Left lung (tissue), 10 donors: Measurements from ENCODE around the gene EHD4. TPM values are rescaled to one million over a fixed set of nuclear protein-coding genes. Genes with fewer than 3 reads are reported as not detected.
A peak's percentile ranks its signal among the peaks of the same experiment; 100 is the strongest.

Source experiments
- ATAC-seq: fragments of 200-7000 bp; cut with Tn5 transposase; one replicate; pipeline ENCODE4 v1.9.1; 2020; ENCODE audit warnings: moderate library complexity
- DNase-seq, 4 donors: peaks; one replicate each; pipeline ENCODE4 v3.0.0-alpha.2; 2013 to 2020
- H3K27ac ChIP-seq, 2 donors: fragments of 200-600 bp; sonication (generic) in 1 of 2; one replicate each; pipeline versions ENCODE4 v1.5.0 to v1.8.0; 2020 to 2021
- H3K27me3 ChIP-seq, 2 donors: fragments of 200-600 bp; sonication (generic) in 1 of 2; one replicate each; pipeline versions ENCODE4 v1.5.0 to v1.8.0; 2020 to 2021
- H3K36me3 ChIP-seq, 2 donors: fragments of 200-600 bp; sonication (generic) in 1 of 2; one replicate each; pipeline versions ENCODE4 v1.5.0 to v1.8.0; 2020 to 2021
- H3K4me1 ChIP-seq, 2 donors: fragments of 200-600 bp; one replicate each; pipeline ENCODE4 v1.8.0; 2021
- H3K4me3 ChIP-seq, 2 donors: fragments of 200-600 bp; sonication (generic) in 1 of 2; one replicate each; pipeline versions ENCODE4 v1.5.0 to v1.8.0; 2020 to 2021; ENCODE audit warnings: mild to moderate bottlenecking in 1 of 2
- H3K9me3 ChIP-seq, 2 donors: fragments of 200-600 bp; sonication (generic) in 1 of 2; one replicate each; pipeline versions ENCODE4 v1.5.0 to v1.8.0; 2020 to 2021
- CTCF ChIP-seq, 2 donors: fragments of 200-600 bp; sonication (generic) in 1 of 2; IDR thresholded peaks; one replicate each; pipeline versions ENCODE4 v1.5.0 to v1.8.0; 2021; ENCODE audit warnings: antibody characterized with exemption in 2 of 2
- intact Hi-C, 2 donors: fragments of 100-400 bp; cut with DNase I; formaldehyde crosslinking; loops; one replicate each; pipeline versions ENCODE4 v1.11.2 to v1.14.2; 2022
- polyA plus RNA-seq, 6 donors: library from polyadenylated mRNA; unstranded; fragments of 120-200 nt; gene quantifications; one replicate each; pipeline ENCODE4 v1.2.1, GENCODE V29; 2013; ENCODE audit not compliant: insufficient read length in 6 of 6
- total RNA-seq, 2 donors: library from RNA; stranded (reverse); fragmentation: NEBNext Ultra II Directional; extraction: Animal tissue kit (Norgen Biotek cat#: 25700); gene quantifications; one replicate each; pipeline ENCODE4 v1.2.1, GENCODE V29; 2021
- donor health status: DM: no; HTN: yes; CAD: no.
- donor health status: DM: no; HTN: no; CAD: no.

Gene EHD4
- total and polyA plus RNA-seq, 8 donors = 11.7 to 32.6 (median 13.1) TPM

- ATAC-seq (no peak), DNase-seq (no peak)
- no peaks in the 10 kb centered on the region for H3K9me3 ChIP-seq
- no peak overlapping the region for H3K4me3 ChIP-seq
- H3K27me3 ChIP-seq = no peaks in the 10 kb centered on the region
- H3K36me3 ChIP-seq = peaks cover 0 to 37% of the 10 kb centered on the region in 2 donors
- TF ChIP-seq CTCF (IDR thresholded peaks at IDR 0.05) = no peak
- no peak overlapping the region for H3K27ac ChIP-seq
- intact Hi-C loops = no loop called here
- H3K4me1 ChIP-seq = peaks cover 20 to 34% of the 10 kb centered on the region in 2 donors
Observed at GRCh38 chr15:41946970-41947369, 25.4 kb downstream of the EHD4 start.

- DNase-seq (no peak), ATAC-seq (no peak)
- no peak for TF ChIP-seq CTCF (IDR thresholded peaks at IDR 0.05)
- H3K4me1 ChIP-seq = peaks cover 20 to 42% of the 10 kb centered on the region in 2 donors
- no peaks in the 10 kb centered on the region for H3K27me3 ChIP-seq
- peak overlapping the region in 1 of 2 donors; percentile 3 for H3K27ac ChIP-seq
- H3K9me3 ChIP-seq = no peaks in the 10 kb centered on the region
- intact Hi-C loops = no loop called here
- peaks cover 0 to 35% of the 10 kb centered on the region in 2 donors for H3K36me3 ChIP-seq
- no peak overlapping the region for H3K4me3 ChIP-seq
Observed at GRCh38 chr15:41945731-41946130, 26.6 kb downstream of the EHD4 start.

- no peaks in the 10 kb centered on the region for H3K9me3 ChIP-seq
- ATAC-seq = no peak
- intact Hi-C loops = no loop called here
- peaks cover 0 to 38% of the 10 kb centered on the region in 2 donors for H3K36me3 ChIP-seq
- no peak for TF ChIP-seq CTCF (IDR thresholded peaks at IDR 0.05)
- DNase-seq = no peak
- no peak overlapping the region for H3K4me3 ChIP-seq
- peaks cover 19 to 47% of the 10 kb centered on the region in 2 donors for H3K4me1 ChIP-seq
- H3K27ac ChIP-seq = peak overlapping the region in 1 of 2 donors; percentile 3
- no peaks in the 10 kb centered on the region for H3K27me3 ChIP-seq
Observed at GRCh38 chr15:41945221-41945620, 27.1 kb downstream of the EHD4 start.

GRCh38 chr15:41944313-41944940, 27.9 kb downstream of the EHD4 start:
- ATAC-seq = peak; percentile 90
- no peak for DNase-seq
- peaks cover 0 to 45% of the 10 kb centered on the region in 2 donors for H3K36me3 ChIP-seq
- intact Hi-C loops = no loop called here
- peaks cover 11 to 43% of the 10 kb centered on the region in 2 donors for H3K4me1 ChIP-seq
- H3K9me3 ChIP-seq = no peaks in the 10 kb centered on the region
- no peak for TF ChIP-seq CTCF (IDR thresholded peaks at IDR 0.05)
- peak overlapping the region in 1 of 2 donors; percentile 33 for H3K27ac ChIP-seq
- H3K27me3 ChIP-seq = no peaks in the 10 kb centered on the region
- no peak overlapping the region for H3K4me3 ChIP-seq

- intact Hi-C loops = no loop called here
- Histone ChIP-seq H3K27me3 (no peaks in the 10 kb centered on the region), H3K4me1 (peaks cover 9 to 43% of the 10 kb centered on the region in 2 donors), H3K9me3 (no peaks in the 10 kb centered on the region), H3K36me3 (peaks cover 0 to 45% of the 10 kb centered on the region in 2 donors), H3K27ac (peak overlapping the region in 1 of 2 donors; percentile 33), H3K4me3 (no peak overlapping the region)
- ATAC-seq (no peak), DNase-seq (no peak)
- no peak for TF ChIP-seq CTCF (IDR thresholded peaks at IDR 0.05)
Observed at GRCh38 chr15:41943543-41944312, 28.6 kb downstream of the EHD4 start.
